ENCODE measurements around the gene NATD1.

NATD1 gene, protein sequence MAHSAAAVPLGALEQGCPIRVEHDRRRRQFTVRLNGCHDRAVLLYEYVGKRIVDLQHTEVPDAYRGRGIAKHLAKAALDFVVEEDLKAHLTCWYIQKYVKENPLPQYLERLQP

DNA sequence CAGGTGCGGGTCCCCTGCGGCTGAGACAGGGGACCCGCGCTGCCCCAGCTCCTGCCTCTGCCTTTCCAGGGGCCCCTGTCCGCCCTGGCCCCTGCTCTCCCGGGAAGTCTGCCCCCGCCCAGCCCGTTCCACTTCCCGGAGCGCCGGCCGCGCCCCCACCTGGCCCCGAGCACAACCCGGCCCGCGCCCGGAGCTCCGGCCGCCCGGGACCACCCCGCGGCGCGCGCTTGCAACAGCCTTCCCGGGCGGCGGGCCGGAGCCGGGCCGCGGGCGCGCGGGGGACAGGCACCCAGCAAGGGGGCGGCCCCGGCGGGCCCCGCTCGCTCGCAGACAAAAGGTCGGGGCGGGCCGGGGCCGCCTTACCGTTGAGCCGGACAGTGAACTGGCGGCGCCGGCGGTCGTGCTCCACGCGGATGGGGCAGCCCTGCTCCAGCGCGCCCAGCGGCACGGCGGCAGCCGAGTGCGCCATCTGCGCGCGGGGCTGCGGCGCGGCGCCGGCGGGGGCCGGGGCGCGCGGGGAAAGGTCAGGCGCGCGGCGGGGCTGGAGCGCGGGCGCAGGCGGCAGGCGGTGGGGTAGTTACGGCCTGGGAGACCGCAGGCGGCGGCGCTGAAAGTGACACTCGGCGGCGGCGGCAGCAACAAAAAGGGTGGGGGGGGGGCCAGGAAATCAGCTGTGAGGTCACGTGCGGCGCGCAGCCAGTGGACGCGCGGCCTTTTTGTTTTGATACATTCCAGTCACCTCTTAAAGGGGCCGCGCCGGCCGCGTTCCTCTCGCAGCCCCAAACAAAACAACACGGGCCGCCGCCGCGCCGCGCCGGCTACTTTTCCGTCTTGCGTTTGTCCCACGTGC is at the start of gene NATD1:
Gene NATD1 (minus strand): TSS at position 615 of the 850 bp plus-strand sequence. CDS start 146 bp downstream, at position 469.
- peak; percentile 84 for DNase-seq

DNA sequence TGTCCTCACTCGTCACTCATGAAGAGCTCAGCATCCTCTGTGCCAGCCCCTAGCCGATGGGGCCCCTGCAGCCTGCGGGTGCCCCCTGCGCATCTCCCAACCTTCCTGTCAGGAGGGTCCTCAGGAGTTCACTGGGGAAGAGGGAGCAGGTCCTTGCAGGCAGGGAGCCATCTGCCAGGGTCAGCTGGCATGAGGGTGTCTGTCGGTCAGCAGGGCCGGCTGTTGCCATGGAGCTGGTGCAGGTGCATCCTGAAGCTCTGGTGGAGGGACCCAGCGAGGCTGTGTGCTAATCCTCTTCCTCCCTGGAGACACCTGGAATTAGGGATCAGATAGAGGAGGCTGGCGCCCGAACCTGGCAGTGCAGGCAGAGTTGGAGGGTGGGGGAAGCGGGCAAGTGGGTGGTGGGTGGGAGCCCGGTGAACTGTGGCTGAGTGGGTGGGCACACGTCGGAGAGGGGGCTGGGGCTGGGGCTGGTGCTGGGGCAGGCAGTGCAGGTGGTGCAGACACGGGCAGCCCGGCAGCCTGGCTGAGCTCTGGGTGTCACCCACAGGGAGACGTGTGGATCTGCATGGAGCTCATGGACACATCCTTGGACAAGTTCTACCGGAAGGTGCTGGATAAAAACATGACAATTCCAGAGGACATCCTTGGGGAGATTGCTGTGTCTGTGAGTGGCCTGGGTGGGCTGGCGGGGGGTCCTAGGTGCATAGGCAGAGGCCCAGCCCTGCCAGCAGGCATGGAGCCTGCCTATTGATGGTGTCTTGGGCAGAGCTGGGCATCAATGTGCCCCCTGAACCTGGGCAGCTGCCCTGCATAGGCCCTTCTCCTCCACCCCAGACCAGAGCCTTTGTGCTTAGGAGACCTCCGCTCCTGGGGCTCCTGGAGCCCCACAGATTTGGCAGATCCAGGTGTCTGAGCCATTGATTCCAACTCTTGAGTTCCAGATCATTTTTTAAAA is 48.7 kb upstream of the NATD1 start:
- no peak for DNase-seq

DNA sequence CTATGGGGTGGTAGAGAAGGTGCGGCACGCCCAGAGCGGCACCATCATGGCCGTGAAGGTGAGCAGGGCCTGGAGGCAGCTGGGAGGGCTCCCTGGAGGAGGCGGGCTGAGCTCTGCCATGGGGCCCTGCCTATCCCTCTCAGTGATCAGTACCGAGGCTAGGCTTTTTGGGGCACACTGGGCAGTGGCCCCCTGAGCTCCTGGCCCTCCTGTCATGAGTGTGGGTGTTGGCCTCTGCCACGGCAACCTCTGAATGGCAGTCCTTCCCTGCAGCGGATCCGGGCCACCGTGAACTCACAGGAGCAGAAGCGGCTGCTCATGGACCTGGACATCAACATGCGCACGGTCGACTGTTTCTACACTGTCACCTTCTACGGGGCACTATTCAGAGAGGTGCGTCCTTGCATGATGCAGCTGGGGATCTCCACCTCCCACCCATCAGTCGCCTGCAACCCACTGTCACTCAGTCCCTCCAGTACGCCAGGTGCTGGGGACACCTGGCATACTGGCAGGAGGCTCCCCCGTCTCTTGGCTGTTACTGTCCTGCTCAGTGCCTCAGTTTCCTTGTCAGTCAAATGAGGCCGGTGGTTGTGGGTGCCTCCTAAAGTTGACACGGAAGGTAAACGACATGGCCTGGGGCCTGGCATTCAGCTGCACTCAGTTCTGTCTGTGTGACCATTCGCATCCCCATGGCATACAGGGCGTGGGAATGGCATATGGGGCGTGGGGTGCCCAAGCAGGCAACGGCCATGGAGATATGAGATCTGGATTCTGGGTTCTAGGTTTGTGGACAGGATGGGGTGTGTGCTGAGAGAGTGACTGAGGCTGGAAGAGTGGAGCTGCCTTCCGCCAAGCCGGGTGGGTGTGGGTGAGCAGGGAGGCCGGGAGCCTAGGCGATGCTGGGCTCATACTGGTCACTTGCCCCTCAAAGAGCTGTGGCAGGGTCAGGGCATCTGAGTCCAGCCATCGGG is 47.7 kb upstream of the NATD1 start:
- no peak for DNase-seq

DNA sequence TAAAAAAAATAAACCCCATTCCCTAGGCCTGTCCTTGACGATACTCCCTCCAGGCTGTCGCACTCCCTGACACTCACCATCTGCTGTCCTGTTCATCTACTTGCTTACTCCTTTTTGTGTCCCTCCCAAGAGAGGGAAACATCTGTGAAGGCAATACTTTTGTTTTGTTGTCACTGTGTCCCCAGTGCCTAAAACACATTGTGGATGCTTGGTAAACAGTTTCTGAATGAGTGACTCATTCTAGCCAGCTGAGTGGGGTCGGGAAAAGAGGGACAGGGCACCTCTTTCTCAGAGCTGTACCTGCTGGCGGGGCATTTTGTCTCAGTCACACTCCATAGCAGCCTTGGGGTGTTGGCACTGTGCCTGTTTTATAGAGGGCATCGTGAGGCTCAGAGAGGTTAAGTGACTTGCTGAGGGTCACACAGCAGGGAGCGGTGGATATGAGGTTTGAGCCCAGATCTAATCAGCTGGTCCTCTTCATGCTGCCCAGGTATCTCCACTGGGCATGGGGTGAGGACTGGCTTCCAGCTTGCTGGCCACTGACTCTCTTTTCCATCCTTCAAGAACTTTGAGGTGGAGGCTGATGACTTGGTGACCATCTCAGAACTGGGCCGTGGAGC is 46.9 kb upstream of the NATD1 start:
- DNase-seq, result no peak

DNA sequence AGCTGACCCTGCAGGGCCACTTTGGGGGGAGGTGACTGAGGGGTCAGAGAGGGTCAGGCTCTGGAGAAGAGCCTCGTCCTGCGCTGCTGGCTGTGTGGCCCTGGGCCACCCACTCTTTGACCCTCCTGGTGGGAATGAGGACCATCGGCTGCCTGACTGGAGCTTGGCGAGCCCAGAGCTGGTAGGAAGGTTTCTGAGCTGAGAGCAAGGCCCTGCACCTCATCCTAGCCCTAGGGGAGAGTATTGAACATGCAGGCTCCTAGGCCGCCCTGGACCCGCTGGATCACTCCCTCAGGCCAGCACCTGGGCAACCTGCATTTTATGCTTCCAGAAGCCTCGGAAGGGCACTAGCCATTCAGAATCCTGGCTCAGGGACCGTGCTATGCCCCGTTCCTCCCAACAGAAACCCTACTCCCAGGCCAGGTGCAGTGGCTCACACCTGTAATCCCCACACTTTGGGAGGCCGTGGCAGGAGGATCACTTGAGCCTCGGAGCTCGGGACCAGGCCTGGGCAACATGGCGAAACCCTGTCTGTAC is 45.8 kb upstream of the NATD1 start:
- no peak for DNase-seq

DNA sequence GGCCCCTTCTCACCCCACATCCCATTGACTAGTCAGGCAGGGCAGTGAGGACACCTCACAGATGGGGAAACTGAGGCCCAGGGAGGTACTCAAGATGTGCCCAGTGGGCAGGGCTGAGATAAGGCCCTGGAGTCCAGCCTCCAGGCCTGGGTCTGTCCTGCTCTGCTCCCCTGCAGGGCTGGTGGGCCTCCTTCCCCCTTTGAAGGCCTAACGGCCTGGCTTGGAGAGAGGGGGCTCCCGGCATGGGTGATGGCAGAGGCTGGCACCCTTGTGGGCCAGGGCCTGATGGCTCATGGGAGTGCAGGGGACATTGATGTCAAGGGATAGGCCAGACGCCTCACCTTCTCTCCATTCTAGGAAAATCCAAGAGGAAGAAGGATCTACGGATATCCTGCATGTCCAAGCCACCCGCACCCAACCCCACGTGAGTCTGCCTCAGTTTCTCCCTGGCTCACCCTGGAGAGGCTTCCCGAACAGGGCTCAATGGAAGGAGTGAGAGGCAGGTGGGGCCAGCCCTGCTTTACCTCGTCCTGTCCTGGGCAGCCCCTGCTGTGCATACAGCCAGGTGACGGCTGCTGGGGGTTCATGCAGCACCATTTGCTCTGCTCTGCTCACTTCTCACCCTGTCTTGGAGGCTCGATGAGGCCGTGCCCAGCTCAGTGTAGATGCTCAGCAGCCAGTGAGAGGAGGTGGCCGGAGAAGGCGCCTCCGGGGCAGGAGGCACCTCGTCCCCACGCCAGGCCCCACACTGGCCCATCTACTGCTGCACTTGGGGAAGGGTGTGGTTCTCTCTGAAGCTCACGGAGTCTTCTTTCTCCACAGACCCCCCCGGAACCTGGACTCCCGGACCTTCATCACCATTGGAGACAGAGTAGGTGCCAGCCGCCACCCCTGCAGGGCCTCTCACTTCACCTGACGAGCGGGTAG is 45.1 kb upstream of the NATD1 start:
- DNase-seq, result no peak

DNA sequence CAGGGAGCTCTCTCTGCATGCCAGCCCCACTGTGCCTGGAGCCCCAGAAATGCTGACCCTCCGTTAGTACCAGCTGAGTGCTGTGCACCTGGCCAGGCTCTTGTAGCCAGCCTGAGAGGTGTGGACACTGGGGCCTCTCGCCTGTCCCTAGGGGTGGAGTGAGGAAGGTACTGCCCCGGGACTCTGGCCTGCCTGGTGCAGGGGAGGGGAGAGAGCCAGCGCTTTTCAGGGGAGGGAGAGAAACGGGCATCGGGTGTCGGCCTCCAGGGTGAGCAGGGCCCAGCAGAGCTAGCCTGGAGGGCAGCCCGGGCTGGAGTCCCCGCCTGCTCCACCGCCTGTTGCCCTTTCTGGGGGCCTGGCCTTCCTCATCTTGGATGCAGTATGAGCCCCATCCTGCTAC is 44.4 kb upstream of the NATD1 start:
- DNase-seq, result no peak

DNA sequence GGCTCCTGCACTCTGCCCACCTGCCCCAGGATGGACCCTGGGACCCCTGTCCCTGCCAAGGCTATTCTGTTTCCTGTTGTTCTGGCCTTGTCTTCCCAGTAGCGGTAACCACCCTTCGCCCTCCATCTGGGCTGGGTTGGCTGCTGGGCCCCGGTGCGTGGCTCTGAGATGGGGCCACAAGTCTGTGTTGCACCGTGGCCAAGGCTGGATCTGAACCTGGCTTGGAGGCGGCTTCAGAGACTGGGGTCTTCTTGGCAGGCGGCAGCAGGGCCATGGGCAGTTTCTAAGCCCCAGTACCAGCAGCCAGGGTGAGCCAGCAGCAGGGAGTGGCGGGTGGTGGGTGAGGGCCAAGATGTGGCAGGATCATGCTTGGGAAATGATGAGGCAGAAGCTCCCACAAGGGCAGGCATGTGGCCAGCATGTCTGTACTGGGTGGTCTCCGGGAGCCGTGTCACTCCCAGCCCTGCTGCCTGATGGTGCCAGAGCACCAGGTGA is 43.9 kb upstream of the NATD1 start:
- DNase-seq, result no peak

DNA sequence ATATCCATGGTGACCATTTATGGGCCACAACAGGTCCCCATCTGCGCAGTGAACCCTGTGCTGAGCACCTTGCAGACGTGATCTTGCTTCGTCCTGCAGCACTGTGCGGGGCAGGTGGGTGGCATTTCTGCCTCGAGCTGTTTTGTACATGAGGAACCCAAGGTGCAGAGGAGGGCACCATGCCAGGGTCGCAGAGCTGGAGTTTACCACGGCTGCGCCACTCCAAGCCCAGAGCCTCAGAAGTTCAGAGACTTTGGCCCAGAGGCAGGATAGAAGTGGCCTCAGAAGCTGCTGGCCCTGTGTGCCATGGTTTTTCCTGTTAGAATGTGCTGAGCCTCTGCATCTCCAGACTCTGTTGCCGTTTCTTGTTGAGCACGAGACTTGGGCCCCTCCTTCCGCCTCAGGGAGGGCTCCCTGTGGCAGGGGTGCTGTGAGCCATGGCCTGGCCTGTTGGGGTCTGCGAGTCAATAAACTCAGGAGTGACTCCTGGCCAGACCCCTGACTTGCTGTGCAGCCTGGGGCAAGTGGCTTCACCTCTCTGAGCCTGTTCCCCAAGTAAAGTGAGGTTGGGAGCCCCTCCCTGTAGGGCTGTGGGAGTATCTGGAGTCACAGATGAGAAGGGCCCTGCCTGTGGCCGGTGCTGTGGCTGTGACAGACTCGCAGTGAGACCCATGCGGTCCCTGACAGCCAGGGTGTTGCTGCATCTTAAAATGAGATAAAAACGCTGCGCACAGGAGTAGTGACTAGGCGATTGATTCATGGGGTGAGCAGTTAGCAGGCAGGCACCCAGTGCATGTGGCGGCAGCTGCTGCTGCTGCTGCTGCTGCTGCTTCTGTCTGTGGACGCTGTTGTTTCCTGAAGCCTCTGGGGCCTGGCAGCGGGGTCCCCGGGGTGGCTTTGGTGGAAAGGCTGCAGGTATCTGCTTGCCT is 43.2 kb upstream of the NATD1 start:
- DNase-seq, result no peak

DNA sequence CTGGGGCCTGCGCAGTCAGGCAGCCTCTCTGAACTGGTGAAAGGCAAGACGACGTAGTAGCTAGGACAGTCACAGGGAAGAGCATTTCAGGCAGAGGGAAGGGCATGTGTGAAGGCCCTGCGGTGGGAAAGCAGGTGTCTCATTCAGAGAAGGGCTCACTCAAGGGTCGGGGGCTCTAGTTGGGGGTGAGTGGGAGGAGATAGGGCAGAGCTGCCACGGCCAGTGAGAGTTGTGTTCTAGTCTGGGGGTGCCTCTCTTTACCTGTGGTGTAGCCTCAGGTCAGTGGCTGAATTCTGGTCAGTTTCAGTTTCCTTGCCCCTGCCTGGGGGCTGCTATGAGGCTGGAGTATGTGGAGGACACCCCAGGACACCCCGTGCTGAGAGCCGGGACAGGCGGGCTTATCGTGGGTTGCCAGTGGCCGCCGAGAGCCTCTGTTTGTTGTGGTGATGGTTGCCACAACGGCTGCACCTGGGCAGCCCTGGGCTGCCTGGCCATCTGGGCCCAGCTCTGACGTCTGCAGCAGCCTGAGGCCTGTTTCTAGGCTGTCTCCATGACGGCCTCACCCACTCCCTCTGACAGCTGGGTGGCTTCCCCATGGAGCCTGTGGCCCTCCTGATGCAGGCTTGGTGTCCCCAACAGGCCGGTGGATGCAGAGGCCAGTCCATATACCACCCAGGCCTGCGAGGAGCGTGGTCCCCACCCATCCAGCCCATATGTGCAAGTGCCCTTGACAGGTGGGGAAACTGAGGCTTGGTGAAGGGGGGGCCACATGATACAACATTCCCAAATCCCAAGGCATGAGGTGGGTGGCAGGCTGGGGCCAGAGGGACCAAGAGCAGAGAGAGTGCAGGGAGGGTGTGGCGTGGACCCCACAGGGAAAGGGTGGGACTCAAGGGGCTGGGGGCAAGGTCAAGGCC is 42.1 kb upstream of the NATD1 start:
- no peak for DNase-seq

DNA sequence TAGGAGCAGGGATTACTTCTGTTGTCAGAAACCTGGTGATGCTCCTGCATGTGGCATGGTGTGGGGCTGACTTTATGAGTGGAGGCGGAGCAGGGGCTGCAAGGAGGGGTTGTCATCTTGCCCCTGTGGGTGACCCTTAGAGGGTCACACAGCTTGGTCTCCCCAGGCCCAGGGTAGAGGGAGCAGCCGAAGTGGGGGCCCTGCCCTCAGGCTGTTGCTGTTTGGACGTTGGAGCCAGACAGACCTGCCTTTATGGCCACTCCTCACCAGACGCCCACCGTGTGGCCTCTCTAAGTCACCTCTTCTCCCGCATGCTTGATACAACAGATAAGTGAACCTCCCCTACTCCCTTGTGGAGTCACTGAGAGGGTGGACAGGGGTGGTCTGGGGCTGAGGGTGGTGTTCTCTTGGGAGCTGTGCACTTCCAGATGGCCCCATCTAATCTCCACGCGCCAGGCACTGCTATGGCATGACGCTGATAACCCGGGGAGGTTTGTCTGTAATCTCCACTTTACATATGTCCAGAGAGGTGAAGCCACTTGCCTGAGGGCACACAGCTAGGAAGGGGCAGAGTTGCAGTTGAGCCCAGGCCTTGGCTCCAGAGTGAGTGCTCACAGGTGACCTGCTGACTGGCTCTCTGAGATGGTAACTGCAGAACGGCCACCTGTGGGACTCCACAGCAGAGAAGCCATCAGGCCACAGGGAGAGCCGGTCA is 41.3 kb upstream of the NATD1 start:
- DNase-seq, result no peak

DNA sequence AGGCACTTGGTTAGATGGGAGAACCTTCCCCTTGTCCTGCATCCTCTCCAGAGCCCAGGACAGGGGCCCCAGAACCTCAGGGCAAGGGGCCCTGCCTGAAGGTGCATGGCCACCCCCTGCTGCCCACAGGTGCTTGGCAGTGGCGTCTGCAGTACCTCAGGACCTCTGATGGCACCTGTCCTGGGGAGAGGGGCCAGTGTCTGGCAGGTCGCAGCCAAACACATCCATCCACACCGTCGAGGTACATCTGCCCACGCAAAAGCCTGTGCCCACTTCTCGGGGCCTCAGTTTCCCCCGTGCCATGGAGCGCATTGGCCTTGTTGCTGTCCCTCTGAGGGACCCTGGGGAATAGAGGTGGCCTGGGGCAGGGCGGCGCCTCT is 40.6 kb upstream of the NATD1 start:
- DNase-seq, result no peak

DNA sequence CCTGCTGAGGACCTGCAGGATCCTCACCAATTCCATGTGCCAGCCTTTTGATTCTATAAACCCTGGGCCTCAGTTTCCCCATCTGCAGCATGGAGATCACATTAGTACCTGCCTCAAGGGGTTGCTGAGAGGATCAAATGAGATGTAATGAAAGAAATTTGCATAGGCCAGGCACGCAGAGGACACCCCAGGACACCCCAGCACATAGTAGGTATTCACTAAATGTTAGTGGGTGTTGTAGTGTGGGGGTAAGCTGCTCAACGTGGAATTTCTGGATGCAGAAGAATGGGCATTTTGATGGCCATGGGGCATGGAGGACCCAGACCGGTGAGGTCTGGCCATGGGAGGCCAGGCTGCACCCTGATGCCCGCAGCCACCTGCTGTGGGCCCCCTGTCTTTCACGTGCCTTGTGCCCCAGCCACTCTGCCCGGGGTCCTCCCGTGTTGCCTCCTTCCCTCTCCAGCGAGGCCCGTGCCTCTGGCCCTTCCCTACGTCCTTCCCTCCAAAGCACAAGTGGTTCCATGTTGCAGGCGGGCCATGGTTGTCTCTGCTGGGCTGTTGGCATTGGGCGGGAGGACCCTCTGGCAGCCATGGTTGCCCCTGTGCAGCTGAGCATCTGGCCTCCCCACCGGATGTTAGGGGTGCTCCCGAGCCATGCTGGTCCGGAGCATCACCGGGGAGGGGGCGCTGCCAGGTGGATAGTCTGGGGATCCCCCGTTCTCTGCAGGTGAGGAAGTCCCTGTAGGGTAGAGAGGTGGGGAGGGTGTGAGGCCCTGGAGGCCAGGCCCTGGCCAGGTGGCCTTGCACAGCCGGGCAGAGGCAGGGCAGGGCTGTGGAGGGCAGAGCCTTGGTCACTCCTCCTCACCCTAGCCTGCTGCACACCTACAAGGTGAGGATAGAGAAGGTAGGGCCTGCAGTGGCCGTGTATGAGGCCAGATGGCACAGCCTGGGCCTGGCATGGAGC is 39.9 kb upstream of the NATD1 start:
- DNase-seq, result no peak

DNA sequence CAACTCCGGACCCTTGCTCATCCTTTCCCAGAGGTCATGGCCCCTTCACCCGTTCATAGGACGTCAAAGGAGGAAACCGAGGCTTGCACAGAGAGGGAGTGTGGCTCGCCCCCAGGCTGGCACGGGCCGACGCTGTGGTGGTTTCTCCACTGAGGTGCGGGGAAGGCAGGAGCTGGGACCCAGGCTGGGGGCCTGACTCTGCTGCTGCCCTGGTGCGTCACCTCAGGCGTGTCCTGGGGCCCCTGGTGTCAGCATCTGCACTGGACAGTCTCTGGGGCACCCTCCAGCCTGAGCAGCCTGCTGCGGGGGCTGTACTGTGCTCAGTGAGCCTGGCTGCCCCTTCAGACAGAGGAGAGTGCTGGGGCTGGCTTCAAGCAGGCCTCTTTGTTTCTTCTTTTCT is 38.7 kb upstream of the NATD1 start:
- DNase-seq, result no peak

DNA sequence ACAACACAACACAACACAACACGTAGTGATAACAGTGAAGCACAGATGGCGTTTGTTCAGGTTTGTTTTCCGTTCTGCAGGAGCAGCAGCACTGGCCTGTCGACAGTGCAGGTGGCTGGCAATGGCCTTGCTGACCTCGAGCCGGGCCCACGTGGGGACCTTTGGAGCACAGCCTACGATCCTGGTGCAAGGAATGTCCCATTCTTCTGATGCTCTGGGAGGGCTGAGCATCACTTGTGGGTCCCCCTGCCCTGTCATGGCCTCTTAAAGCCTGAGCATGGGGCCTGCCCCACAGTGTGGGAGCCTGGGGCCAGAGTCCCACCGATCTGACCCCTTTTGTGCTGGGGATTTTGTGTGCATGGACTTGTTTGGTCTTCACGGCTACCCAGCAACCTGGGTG is 38.1 kb upstream of the NATD1 start:
- no peak for DNase-seq
